K562 (cell line): ENCODE measurements around the gene CAMK2D. TPM values are rescaled to one million over a fixed set of nuclear protein-coding genes. Genes with fewer than 3 reads are reported as not detected.

Experiments used
- ATAC-seq: fragments of 200-7000 bp; cut with Tn5 transposase; 3 replicates; pipeline ENCODE4 v1.9.1; 2020; ENCODE audit warnings: moderate library complexity
- BruUV-seq: library from RNA; stranded (reverse); fragments of 400-500 nt; replicated peaks from 2 replicates; lab custom pipeline; 2021; lab: Mats Ljungman, UMichigan
- CTCF ChIA-PET: fragments of 300-600 bp; formaldehyde crosslinking; extraction: SDS; loops from one replicate; lab custom pipeline; 2021; ENCODE audit warnings: low intra/inter-chr PET ratio; lab: Yijun Ruan, JAX
- POLR2A ChIA-PET: fragments of 300-600, 350-650 bp; sonication (Branson Sonifier 250); formaldehyde crosslinking; extraction: SDS; loops from one replicate; lab custom pipeline; 2021; ENCODE audit warnings: antibody characterized with exemption, inconsistent platforms; lab: Yijun Ruan, JAX
- DNase-seq, 4 experiments: peaks; one replicate each; pipeline versions ENCODE4 v3.0.0 to v3.0.0-alpha.2; 2011 to 2018; ENCODE audit warnings: low spot score in 3 of 4, mixed read lengths in 3 of 4; ENCODE audit errors: extremely low read depth in 1 of 4
- FAIRE-seq: peaks from 2 replicates; lab custom pipeline; 2011; peaks lifted over from hg19 to GRCh38; lab: Jason Lieb, UNC
- H2AFZ ChIP-seq: 2 replicates; pipeline ENCODE4 v1.6.0; 2011; ENCODE audit warnings: low read depth, low read length, control low read depth, inconsistent platforms
- H3K27ac ChIP-seq: fragments of 200-600 bp; 3 replicates; pipeline ENCODE4 v1.8.0; 2011; ENCODE audit warnings: low read depth, mild to moderate bottlenecking, control low read depth, inconsistent platforms, low read length, moderate library complexity, mixed read lengths; ENCODE audit errors: extremely low read depth
- H3K27me3 ChIP-seq, 2 experiments: fragments of 300-600 bp in 1 of 2; 2 replicates in 1 of 2; 3 replicates in 1 of 2; pipeline versions ENCODE4 v1.6.0 to v1.8.0; 2011; ENCODE audit warnings: inconsistent platforms in 2 of 2, low read length in 2 of 2, mild to moderate bottlenecking in 1 of 2, mixed read lengths in 1 of 2, moderate library complexity in 1 of 2; ENCODE audit not compliant: control insufficient read depth in 2 of 2, insufficient read depth in 2 of 2
- H3K36me3 ChIP-seq: fragments of 300-600 bp; 3 replicates; pipeline ENCODE4 v1.8.0; 2011; ENCODE audit warnings: mild to moderate bottlenecking, low read length, inconsistent platforms; ENCODE audit not compliant: control insufficient read depth, insufficient read depth
- H3K4me1 ChIP-seq, 2 experiments: fragments of 200-600 bp in 1 of 2; replicated peaks in 1 of 2; 2 replicates in 1 of 2; 3 replicates in 1 of 2; pipeline versions ENCODE4 v1.5.1 to v1.8.0; 2011; ENCODE audit warnings: inconsistent platforms in 2 of 2, low read length in 2 of 2, mild to moderate bottlenecking in 1 of 2, mixed read lengths in 1 of 2, moderate library complexity in 1 of 2; ENCODE audit not compliant: control insufficient read depth in 2 of 2, insufficient read depth in 2 of 2
- H3K4me2 ChIP-seq: 2 replicates; pipeline ENCODE4 v1.6.1; 2011; ENCODE audit warnings: low read length, control low read depth, inconsistent platforms, mixed read lengths; ENCODE audit not compliant: insufficient read depth
- H3K4me3 ChIP-seq: fragments of 200-600 bp; sonication (generic), shearing (Covaris generic); 2 replicates; pipeline ENCODE4 v1.5.1; 2016; ENCODE audit warnings: control low read depth, inconsistent platforms
- H3K79me2 ChIP-seq: fragments of 200-600 bp; 3 replicates; pipeline ENCODE4 v1.8.0; 2011; ENCODE audit warnings: low read length, inconsistent platforms; ENCODE audit not compliant: control insufficient read depth, insufficient read depth
- H3K9ac ChIP-seq, 2 experiments: 2 replicates each; pipeline versions ENCODE4 v1.6.0 to v1.6.1; 2011; ENCODE audit warnings: low read depth in 2 of 2, low read length in 2 of 2, control low read depth in 1 of 2, inconsistent platforms in 1 of 2, mild to moderate bottlenecking in 1 of 2, mixed read lengths in 1 of 2; ENCODE audit not compliant: insufficient read depth in 1 of 2
- H3K9me1 ChIP-seq: one replicate; pipeline ENCODE4 v1.6.0; 2011; ENCODE audit warnings: inconsistent platforms, mild to moderate bottlenecking, low read length, moderate library complexity; ENCODE audit not compliant: control insufficient read depth, insufficient read depth
- H3K9me3 ChIP-seq: replicated peaks from 2 replicates; pipeline ENCODE4 v1.5.1; 2011; ENCODE audit warnings: low read depth, low read length, inconsistent platforms; ENCODE audit not compliant: control insufficient read depth, insufficient read depth
- H4K20me1 ChIP-seq: replicated peaks from 2 replicates; pipeline ENCODE4 v1.6.1; 2011; ENCODE audit warnings: low read length, inconsistent platforms, mixed read lengths; ENCODE audit not compliant: control insufficient read depth, insufficient read depth
- FOXA3 ChIP-seq, 2 experiments: fragments of 450-650 bp in 1 of 2; sonication (generic) in 1 of 2; formaldehyde crosslinking; IDR thresholded peaks in 1 of 2; conservative IDR thresholded peaks in 1 of 2; 2 replicates each; pipeline versions ENCODE4 v1.4.0 to v1.8.0; 2020 to 2022; ENCODE audit warnings: mild to moderate bottlenecking in 2 of 2, missing genetic modification reagents in 1 of 2
- GABPB1 ChIP-seq: sonication (generic); formaldehyde crosslinking; IDR thresholded peaks from 2 replicates; pipeline ENCODE4 v1.8.0; 2022; ENCODE audit warnings: mild to moderate bottlenecking, missing genetic modification reagents
- PHF21A ChIP-seq: fragments of 450-650 bp; IDR thresholded peaks from 2 replicates; pipeline ENCODE4 v1.6.1; 2017; ENCODE audit warnings: low read depth, borderline replicate concordance
- POLR3A ChIP-seq: IDR thresholded peaks from 2 replicates; pipeline ENCODE4 v1.6.1; 2011; ENCODE audit warnings: borderline replicate concordance, mild to moderate bottlenecking, moderate library complexity; ENCODE audit not compliant: insufficient read length, insufficient read depth; ENCODE audit errors: extremely low read depth
- RBM22 ChIP-seq: fragments of 200-400 bp; formaldehyde crosslinking; IDR thresholded peaks from 2 replicates; pipeline ENCODE4 v1.6.1; 2018; ENCODE audit warnings: low read length, low read depth; ENCODE audit not compliant: poor library complexity, severe bottlenecking
- ZBTB12 ChIP-seq: fragments of 250-450 bp; sonication (Bioruptor Pico); IDR thresholded peaks from 2 replicates; pipeline ENCODE4 v1.4.0; 2020
- ZEB2 ChIP-seq: fragments of 450-650 bp; IDR thresholded peaks from 2 replicates; pipeline ENCODE4 v1.6.1; 2016
- ZNF133 ChIP-seq: fragments of 250-450 bp; sonication (Bioruptor Pico); IDR thresholded peaks from 2 replicates; pipeline ENCODE4 v1.4.0; 2020; ENCODE audit warnings: mild to moderate bottlenecking
- ZNF561 ChIP-seq: fragments of 450-650 bp; formaldehyde crosslinking; conservative IDR thresholded peaks from 2 replicates; pipeline ENCODE4 v1.4.0; 2020; ENCODE audit warnings: mild to moderate bottlenecking, moderate library complexity
- WGBS: fragments of 100-300 bp; shearing (Covaris generic); methylation state at CpG from one replicate; pipeline ENCODE4 v1.1.6; 2016; ENCODE audit warnings: low coverage, mixed read lengths; ENCODE audit not compliant: insufficient coverage; ENCODE audit errors: missing lambda C conversion rate; 5-methylcytosine and 5-hydroxymethylcytosine counted together
- in situ Hi-C: fragments of 300-500 bp; cut with MboI; formaldehyde crosslinking; loops from 4 replicates; pipeline ENCODE4 v1.15.0; 2018; ENCODE audit warnings: inconsistent platforms, mixed read lengths
- intact Hi-C: fragments of 100-400 bp; cut with micrococcal nuclease; formaldehyde crosslinking; loops from 2 replicates; pipeline ENCODE4 v1.14.2; 2022
- polyA plus RNA-seq, 8 experiments: library from polyadenylated mRNA; depleted of rRNA in 4 of 8; stranded (reverse) in 5 of 8; unstranded in 3 of 8; fragments of >200 nt; fragmentation: Nextera tagmentation in 2 of 8; fragmentation: Illumina TruSeq in 1 of 8; extraction: Ambion mirVana in 2 of 8; extraction: Trizol in 1 of 8; gene quantifications; 2 replicates each; pipeline versions ENCODE4 v1.2.1 to v1.2.3, GENCODE V29; 2011 to 2014; ENCODE audit warnings: inconsistent platforms in 1 of 8, missing spikeins in 1 of 8
- total RNA-seq, 7 experiments: library from RNA; depleted of rRNA in 6 of 7; stranded (reverse); fragments of >200 nt in 6 of 7; fragmentation: Illumina TruSeq in 2 of 7; extraction: Trizol in 2 of 7; gene quantifications; 2 replicates each; pipeline versions ENCODE4 v1.2.1 to v1.2.3, GENCODE V29; 2011 to 2021; ENCODE audit warnings: low replicate concordance in 1 of 7
- TF ChIP-seq, protein P1 (sequence below), 3 experiments: IDR thresholded peaks in 2 of 3; conservative IDR thresholded peaks in 1 of 3; 2 replicates each; pipeline ENCODE4 v1.5.1; 2011 to 2012; ENCODE audit warnings: low read length in 3 of 3, mild to moderate bottlenecking in 3 of 3, control low read depth in 2 of 3, improper control_type of control experiment in 1 of 3, inconsistent platforms in 1 of 3, low read depth in 1 of 3, mixed read lengths in 1 of 3, moderate library complexity in 1 of 3; ENCODE audit not compliant: insufficient read depth in 2 of 3
- TF ChIP-seq, protein P2 (sequence below), 2 experiments: IDR thresholded peaks in 1 of 2; conservative IDR thresholded peaks in 1 of 2; 2 replicates each; pipeline ENCODE4 v1.6.1; 2016; ENCODE audit warnings: low read depth in 2 of 2, mild to moderate bottlenecking in 1 of 2, missing compliant biosample characterization in 1 of 2, missing genetic modification characterization in 1 of 2, moderate library complexity in 1 of 2
- TF ChIP-seq, protein P3 (sequence below): sonication (generic); formaldehyde crosslinking; IDR thresholded peaks from 2 replicates; pipeline ENCODE4 v1.9.0; 2022; ENCODE audit warnings: mild to moderate bottlenecking, missing genetic modification reagents

Gene CAMK2D
- total and polyA plus RNA-seq, 9 of the 15 experiments (the other 6 are each of a cell fraction or from before 2014, with no cell fraction given) = 0.01 to 0.33 (median 0.04) TPM; not detected in 2

- no peaks in the 10 kb centered on the region; a peak in 1 of 5 replicates for H3K4me1 ChIP-seq
- in situ Hi-C loops (no loop called here), intact Hi-C loops (no loop called here)
- ATAC-seq = no peak
- ChIA-PET CTCF (no interaction called here), POLR2A (no interaction called here)
- H4K20me1 ChIP-seq = no peaks in the 10 kb centered on the region
- H3K4me3 ChIP-seq = no peak overlapping the region
- no peak for TF ChIP-seq ZNF133 (CRISPR knock-in tag)
- TF ChIP-seq ZNF561 (CRISPR knock-in tag) = no peak
- TF ChIP-seq ZEB2 = no peak
- TF ChIP-seq POLR3A = no peak
- TF ChIP-seq PHF21A = no peak
- TF ChIP-seq, protein P1, sequence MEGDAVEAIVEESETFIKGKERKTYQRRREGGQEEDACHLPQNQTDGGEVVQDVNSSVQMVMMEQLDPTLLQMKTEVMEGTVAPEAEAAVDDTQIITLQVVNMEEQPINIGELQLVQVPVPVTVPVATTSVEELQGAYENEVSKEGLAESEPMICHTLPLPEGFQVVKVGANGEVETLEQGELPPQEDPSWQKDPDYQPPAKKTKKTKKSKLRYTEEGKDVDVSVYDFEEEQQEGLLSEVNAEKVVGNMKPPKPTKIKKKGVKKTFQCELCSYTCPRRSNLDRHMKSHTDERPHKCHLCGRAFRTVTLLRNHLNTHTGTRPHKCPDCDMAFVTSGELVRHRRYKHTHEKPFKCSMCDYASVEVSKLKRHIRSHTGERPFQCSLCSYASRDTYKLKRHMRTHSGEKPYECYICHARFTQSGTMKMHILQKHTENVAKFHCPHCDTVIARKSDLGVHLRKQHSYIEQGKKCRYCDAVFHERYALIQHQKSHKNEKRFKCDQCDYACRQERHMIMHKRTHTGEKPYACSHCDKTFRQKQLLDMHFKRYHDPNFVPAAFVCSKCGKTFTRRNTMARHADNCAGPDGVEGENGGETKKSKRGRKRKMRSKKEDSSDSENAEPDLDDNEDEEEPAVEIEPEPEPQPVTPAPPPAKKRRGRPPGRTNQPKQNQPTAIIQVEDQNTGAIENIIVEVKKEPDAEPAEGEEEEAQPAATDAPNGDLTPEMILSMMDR (IDR thresholded peaks at IDR 0.05 in 2 of 3, conservative IDR thresholded peaks at IDR 0.05 in 1 of 3; ENCODE audit: insufficient read depth in 2 of 3, low read depth in 1 of 3, low read length in 3 of 3) = no peak
- no peak for TF ChIP-seq GABPB1 (CRISPR knock-in tag)
- TF ChIP-seq, protein P2, sequence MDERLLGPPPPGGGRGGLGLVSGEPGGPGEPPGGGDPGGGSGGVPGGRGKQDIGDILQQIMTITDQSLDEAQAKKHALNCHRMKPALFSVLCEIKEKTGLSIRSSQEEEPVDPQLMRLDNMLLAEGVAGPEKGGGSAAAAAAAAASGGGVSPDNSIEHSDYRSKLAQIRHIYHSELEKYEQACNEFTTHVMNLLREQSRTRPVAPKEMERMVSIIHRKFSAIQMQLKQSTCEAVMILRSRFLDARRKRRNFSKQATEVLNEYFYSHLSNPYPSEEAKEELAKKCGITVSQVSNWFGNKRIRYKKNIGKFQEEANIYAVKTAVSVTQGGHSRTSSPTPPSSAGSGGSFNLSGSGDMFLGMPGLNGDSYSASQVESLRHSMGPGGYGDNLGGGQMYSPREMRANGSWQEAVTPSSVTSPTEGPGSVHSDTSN (CRISPR knock-in tag; IDR thresholded peaks at IDR 0.05; ENCODE audit: low read depth) = no peak
- TF ChIP-seq, protein P2 (tag; conservative IDR thresholded peaks at IDR 0.05; ENCODE audit: low read depth) = no peak
- no peak for TF ChIP-seq FOXA3 (CRISPR knock-in tag; conservative IDR thresholded peaks at IDR 0.05 in 1 of 2, IDR thresholded peaks at IDR 0.05 in 1 of 2)
- no peak for TF ChIP-seq ZBTB12 (CRISPR knock-in tag)
- no peak for TF ChIP-seq RBM22
- TF ChIP-seq, protein P3, sequence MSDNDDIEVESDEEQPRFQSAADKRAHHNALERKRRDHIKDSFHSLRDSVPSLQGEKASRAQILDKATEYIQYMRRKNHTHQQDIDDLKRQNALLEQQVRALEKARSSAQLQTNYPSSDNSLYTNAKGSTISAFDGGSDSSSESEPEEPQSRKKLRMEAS (CRISPR knock-in tag) = no peak
- H3K27ac ChIP-seq = no peak overlapping the region
- FAIRE-seq = no peak
- BruUV-seq = no TSS peak
- no peak overlapping the region for H3K4me2 ChIP-seq
- H3K79me2 ChIP-seq = no peaks in the 10 kb centered on the region
- H3K9me3 ChIP-seq = no peaks in the 10 kb centered on the region; the same call in 1 of the 2 replicates
- no peaks in the 10 kb centered on the region for H3K9me1 ChIP-seq
- no peak for DNase-seq
- H3K27me3 ChIP-seq = no peaks in the 10 kb centered on the region
- WGBS = 4% methylated on average over 2 of the region's 2 CpGs
- H3K36me3 ChIP-seq = no peaks in the 10 kb centered on the region
- no peak overlapping the region for H2AFZ ChIP-seq
- H3K9ac ChIP-seq = no peak overlapping the region
These were observed 186.1 kb downstream of the CAMK2D start for GRCh38 chr4:113575401-113575800.
